Astrocyte of the hippocampus (primary cell): ENCODE measurements around the gene GAK.

ENCODE experiments used
- DNase-seq: peaks from one replicate; pipeline ENCODE4 v3.0.0; 2011; ENCODE audit warnings: low read depth, low spot score

GAK gene

DNA sequence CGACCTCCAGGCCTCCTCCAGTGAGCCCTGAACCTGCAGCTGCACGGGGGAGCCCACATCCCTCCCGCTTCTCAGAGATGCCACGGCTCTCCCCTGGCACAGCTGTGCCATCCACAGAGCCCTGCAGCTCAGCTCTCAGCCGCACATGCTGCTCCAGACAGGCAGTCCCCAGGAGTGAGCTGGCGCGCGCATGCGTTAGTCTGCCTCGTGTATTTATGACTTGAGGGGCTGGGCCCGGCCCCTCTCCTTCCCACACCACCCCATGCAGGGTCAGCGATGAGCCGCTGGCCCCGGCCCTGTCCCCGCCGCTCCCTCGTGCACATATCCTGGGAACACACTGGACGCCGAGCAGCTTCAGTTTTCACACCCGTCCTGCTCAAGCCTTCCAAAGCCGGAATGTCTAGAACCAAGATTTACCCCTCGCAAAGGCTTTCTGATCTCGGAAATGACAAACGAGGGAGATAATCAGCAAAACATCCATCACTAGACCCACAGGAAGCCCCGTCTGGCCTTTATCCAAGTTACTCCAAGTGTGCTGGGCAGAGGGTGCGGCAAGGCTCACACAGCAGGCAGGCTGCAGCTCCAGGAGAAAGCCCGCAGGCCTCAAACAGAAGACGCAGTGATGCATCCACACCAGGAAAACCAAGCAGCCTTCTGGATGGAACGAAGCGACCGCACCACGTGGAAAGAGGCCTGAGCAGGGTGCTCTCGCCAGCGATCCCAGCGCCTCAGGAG lies 24.3 kb downstream of the GAK start:
- peak; percentile 43 for DNase-seq

DNA sequence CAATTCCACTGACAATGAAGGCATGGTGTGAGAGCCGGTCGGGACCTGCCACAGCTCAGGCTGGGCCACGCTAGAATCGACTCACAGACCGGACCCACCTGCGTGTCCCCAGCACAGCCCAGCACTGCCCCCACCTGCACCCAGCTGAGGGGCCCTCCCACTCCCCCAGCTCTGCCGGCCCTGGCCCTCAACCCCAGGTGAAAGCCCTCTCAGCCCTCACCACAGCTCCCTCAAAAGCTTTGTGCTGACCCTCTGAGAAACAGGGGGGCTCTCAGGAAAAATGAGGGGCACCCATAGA lies 25.1 kb downstream of the GAK start:
- DNase-seq = no peak

DNA sequence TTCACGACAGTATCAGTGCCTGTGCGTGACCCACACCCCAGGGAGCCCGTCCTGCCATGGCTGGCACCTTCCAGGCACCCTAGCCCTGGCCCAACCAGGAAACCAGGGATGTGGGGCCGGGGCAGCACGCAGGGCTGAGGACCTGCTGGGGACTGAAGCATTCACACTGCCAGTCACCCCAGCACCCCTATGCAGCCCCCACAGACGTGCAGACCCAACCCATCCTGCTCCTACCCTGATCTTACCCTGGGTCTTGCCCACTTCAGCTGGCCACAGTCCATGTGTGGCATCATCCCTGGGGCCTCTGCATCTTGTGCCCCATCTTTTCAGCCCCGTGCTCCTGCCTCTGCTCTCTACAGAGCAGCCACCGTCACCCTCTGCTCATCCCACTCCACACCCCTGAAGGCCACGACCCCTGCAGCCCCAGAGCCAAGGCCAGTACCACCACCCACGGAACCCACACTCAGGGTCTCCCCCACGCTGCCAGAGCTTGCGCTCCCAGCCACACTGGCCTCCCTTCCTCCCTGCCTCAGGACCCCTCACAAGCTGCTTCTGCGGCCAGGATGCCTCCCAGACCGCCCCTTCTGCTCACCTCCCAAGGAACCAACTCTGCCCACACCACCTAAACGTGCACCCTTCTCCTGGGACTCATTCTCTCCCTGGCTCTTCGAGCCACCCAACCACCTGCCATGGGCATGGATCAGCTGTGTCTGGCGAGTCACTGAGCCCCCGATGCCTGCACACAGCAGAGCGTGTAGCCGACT lies 25.6 kb downstream of the GAK start:
- no peak for DNase-seq

DNA sequence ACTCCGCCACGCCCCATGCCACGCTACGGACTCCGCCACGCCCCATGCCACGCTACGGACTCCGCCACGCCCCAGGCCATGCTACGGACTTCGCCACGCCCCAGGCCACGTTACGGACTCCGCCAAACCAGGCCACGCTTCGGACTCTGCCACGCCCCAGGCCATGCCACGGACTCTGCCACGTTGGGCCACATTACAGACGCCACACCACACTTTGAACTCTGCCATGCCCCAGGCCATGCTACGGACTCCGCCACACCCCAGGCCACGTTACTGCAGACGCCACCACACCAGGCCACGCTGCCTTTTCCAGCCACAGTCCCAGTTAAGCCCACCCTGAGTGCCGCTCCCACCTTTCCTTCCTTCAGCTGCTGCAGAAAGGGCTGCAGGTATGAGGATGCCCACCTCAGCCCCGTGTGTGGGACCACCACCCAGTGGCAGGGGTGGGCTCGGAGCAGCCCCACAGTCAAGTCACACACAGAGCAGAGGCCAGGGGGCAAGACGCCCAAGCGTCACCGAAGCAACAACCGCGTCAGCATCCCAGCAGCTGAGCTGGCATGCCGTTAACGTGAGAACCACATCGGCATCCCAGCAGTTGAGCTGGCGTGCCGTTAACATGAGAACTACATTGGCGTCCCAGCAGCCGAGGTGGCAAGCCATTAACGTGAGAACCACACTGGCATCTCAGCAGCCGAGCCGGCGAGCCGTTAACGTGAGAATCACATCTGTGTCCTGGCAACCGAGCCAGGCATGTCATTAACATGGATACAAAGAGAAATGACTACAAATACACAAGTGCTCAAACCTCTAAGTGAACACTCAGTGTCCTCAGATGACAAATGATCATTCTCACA lies 26.4 kb downstream of the GAK start:
- DNase-seq = peak; percentile 22

DNA sequence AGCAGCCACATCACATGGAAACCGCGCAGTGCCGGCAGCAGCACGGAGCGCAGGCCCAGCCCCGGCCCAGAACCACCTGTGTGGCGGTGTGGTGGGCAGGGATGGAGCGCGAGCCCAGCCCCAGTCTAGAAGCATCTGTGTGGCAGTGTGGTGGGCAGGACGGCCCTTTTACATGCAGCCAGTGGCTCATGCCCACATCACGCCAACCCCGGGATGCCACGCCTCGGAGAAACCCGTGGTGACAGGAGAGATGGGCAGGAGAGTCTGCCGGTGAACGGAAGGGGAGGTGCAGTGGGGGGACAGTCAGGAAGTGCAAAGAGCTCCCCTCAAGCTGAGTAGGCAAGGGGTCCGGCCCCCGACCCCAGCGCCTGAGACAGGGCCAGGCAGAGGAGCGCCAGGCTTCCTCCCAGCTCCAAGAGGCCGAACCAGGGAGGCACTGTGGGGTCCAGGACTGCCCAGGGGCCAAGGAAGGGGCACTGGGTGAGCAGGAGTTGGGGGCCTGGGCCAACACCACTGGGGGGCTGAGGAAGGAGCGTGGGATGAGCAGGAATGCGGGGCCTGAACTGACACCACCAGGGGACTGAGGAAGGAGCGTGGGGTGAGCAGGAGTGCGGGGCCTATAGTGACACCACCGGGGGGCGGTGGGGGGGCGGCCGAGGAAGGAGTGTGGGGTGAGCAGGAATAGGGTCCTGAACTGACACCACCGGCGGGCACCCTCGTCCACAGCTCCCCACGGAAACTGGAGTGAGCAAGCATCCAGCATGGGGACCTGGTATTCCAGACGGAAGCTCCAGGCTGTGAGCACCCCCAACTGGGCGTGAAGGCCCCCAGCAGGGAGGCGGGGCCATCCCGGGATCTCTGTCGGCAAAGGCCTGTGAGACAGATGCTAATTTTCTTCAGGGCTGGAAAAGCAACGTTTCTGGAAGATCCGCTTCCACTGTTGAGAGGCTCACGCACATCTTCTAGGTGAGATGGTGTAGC lies 28.8 kb downstream of the GAK start:
- DNase-seq = no peak

DNA sequence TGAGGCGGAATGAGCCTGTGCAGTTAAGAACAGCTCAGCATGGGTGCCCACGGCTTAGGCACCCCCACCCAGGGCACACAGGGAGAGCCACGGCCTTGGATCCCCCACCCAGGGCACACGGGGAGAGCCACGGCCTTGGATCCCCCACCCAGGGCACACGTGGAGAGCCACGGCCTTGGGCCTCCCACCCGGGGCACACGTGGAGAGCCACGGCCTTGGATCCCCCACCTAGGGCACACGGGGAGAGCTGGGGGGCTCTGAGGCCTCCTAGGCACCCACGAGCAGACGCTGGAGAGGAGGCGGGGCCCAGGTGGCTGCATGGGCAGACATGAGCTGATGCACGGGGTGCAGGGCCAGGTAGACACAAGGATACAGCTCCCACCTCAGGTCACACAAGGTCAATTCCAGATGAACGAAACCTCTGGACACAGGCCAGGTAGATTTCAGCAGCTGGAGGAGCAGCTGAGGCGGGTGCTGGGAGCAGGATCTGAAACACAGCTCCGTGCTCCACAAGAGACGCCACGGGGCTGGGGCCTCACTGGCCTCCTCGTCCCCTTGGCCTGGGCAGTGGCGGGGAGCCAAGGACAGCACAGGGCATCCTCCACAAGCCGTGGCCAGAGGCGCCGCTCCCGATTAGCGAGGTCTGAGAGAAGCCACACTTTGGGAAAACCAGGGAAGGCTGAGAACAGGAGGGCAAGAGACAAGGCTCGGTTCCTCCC lies 30.8 kb downstream of the GAK start:
- no peak for DNase-seq

DNA sequence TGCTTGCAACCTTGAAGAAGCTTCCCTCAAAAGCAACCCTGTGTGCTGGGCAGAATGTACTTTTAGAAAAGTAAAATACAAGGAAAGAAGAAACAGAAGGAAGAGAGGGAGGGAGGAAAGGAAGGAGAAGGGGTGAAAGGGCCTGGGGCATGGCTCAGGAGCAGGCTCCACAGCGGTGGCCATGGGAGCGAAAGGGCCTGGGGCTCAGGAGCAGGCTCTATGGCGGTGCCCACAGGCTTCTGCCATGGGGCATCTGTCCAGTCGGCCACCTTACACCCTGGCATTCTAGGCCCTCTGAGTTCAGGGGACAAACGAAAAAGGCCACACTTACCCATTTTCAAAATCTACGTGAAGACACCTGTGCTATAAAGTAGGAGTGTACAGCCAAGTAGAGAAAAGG lies 31.4 kb downstream of the GAK start:
- DNase-seq = no peak

DNA sequence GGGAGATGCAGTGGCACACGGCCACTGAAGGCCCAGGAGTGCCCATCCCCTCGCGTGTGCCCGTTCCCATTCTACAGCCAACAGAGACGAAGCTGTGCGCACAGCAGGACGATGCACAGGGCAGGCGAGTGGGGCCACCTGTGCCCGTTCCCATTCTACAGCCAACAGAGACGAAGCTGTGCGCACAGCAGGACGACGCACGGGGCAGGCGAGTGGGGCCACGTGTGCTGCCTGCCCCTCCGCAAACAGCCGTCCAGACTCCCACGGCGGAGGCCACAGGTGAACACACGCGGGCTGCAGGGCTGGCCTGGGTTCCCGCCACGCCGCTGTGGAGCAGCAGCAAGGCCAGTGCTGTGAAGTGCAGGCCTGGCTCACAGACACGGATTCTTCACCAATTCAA lies 32.0 kb downstream of the GAK start:
- no peak for DNase-seq

DNA sequence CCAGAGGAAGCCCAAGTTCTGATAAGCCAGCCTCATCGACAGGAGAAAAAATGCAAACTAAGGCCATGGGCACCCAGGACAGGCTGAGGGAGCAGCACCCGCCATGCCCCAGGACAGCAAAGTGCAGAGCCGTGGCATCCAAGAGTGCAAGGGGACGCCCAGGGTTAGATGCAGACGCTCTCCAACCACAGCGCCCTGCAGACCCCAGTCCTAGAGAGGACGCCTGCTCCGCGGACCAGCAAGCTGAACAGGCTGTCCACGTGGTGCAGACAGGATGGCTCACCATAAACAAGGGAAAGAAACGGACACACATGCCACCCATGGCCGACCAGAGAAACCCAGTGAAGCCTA lies 32.6 kb downstream of the GAK start:
- no peak for DNase-seq

DNA sequence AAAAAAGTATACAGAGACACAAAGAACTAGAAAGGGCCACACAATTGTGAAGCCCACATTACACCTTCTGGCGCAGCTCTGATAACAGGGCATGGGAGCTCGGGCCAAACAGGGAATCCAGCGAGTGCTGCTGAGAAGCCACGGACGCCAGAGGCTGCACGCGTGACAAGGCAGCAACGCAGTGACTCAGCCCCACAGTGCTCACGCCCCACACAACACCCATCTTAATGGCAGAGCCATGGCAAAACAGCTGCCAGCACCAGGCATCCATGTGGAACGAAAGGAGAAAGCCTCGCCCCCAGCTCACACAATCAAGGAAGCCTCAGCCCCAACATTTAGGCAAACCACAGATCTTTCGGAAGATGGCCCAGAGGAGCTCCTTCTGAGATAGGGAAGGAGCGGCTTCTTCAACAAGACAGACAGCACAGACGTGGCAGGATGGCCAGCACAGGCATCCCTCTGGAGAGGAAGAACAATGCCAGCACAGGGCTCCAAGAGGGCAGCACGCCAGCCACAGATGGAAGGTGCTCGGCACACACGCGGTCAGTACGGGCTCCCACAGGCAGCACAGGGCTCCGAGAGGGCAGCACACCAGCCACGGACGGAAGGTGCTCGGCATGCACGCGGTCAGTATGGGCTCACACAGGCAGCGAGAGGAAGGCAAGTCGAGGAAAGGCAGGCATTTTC lies 33.1 kb downstream of the GAK start:
- DNase-seq = peak; percentile 10

DNA sequence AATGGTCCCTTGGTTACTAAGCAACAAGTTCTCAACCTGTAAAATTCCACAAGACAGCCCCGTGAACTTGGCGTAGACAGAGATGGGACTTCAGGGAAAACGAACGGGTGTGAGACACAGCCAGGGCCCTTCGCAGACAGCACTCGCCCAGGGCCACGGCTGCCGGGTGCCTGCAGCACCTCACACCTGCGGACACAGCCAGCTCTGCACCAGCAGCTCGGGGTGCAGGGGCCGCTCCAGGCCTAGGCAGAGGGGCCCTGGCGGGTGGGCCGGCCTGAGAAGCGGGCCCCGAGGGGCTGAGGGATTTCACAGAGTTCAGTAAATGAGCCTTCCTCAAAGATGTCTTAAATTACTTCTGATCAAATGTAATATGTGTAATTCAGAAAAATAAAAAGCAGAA lies 34.0 kb downstream of the GAK start:
- no peak for DNase-seq

DNA sequence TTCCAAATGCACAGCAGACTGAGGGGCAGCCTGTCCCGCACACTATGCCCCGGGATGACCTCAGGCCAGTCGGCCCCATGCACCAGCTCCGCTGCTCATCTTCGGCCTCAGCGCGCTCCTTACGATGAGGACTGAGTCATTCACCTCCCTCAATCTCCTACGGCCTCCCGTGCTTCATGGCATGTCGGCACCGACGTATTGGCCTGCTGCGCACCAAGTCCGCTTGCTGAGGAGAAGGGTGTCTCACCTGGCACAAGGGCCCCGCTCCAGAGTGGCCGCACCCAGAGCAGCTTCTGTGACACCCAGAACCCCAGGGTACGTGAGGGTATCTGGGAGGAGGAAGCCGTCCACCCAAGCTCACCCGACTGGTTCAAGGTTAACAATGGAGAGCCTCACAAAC lies 35.5 kb downstream of the GAK start:
- DNase-seq = no peak

DNA sequence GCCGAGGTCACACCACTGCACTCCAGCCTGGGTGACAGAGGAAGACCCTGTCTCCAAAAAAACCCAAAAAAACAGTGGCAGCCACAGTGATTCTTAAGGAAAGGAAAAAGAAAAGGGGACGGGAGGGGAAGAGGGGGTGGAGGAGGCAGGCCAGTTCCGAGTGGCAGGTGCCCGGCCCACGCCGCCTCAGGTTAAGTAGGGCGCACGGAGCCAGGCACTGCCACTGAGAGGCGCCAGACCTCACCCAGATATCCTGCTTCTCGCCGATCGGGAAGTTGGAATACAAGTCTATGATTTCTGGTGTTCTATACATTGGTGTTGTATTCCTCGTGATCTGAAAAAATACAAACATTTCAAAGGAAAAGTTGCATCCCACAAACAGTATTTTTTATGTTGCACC lies 35.9 kb downstream of the GAK start:
- no peak for DNase-seq

DNA sequence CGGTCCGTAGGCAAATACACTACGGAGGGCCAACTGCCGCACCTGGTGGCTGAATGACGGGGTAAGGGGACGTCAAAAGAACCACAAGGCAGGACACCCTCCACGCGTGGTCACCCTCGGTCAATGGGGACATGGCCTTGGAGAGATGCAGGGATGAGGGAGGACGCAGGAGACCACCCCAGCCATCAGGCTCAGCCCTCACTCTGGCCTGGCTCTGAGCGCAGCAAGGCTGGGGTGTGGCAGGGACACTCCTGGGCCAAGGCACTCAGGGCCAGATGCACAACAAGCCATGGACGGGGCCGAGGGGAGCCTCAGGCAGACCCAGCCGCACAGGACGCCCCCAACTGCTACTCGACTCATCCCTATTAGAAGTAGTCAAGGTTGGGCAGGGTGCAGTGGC lies 36.5 kb downstream of the GAK start:
- no peak for DNase-seq

DNA sequence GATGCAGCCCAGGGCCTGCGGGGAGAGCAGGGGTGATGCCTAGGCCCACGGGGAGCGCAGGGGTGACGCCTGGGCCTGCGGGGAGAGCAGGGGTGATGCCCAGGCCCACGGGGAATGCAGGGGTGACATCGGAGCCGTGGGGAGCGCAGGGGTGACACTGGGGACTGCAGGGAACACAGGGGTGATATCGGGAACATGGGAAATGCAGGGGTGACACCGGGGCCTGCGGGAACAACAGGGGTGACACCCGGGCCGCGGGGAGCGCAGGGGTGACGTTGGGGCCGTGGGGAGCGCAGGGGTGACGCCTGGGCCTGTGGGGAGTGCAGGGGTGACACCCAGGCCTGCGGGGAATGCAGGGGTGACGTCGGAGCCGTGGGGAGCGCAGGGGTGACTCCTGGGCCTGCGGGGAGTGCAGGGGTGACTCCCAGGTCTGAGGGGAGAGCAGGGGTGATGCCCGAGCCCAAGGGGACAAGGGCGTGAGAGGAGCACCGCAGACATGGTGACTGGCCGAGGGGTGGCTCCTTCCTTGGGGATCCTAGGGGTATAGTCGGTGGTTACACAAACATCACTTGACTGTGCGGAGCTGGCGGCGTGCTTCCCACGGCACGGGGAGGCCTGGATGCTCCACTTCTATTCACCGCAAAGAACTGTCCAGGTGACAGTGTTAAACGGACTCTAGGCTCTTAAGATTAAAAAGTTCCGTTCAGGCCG lies 38.0 kb downstream of the GAK start:
- DNase-seq = no peak

DNA sequence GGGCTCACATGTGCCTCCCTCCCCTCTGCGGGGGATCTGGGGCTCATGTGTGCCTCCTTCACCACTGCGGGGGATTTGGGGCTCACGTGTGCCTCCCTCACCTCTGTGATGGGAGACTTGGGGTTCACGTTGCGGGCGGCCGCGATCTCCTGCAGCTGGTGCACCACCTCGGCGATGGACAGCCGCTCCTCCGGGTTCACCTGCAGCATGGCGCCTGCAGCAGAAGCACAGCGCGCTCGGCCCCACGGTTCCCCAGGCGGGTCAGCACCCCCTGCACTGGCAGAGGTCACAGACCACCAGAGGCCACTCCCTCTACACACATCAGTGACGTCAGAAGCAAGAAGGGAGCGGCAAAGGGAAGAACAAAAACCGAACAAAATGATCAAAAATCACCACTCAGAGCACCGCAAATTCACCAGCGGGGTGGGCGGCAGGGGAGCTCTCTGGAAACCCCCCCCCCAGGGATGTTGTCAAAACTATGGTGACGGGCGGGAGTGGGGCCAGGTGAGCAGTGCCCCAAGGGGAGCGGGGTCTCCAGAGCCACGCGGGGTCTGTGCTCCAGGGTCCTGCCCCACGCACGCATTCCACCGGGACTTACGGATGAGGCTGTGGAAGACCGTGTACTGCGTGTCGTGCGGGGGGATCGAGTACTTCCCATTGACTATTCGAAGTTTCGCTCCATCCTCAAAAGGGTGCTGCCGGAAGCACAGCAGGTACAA lies 38.7 kb downstream of the GAK start:
- no peak for DNase-seq

DNA sequence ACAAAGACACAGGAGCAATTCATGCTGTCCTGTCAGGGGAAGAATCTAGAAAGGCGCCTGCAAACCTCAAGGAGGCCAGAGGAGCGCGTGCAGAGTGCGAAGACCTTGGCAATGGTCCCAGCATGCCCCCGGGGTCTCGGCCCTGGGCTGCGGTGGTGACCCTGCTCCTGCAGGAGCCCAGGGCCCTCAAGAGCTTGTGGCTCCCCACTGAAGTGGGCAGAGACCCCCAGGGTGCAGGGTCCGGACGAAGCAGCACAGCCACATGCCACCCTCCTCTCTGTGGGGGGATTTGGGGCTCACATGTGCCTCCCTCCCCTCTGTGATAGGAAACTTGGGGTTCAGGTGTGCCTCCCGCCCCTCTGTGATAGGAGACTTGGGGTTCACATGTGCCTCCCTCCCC lies 39.3 kb downstream of the GAK start:
- DNase-seq = no peak

DNA sequence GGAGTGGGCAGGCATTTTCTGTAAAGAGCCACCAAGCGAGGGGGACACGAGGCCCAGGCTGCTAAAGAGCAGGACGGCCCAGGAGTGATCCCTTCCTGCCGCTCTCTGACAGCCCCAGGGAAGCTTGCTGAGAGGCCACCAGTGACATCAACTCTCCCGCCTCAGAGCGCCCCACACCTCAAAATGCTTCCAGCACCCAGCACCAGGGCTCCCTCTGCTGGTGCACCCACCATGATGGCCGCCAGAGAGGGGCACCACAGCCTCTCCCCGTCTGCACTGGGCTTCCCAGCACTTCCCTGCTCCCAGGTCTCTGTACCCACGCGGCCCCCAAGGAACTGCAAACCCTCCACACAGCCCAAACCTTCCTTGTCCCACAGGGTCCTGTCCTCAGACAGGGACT lies 40.4 kb downstream of the GAK start:
- no peak for DNase-seq
